ENCODE results near the gene OR2M7. TPM values are rescaled to one million over a fixed set of nuclear protein-coding genes. Genes with fewer than 3 reads are reported as not detected.

The OR2M7 gene
- total RNA-seq, 1 experiment from 2014 or later: not detected

- H2AK5ac ChIP-seq (ENCODE audit: insufficient read length, low read length): no peak within 1 kb of the TSS
- no peaks in the 10 kb centered on the region for H3K23me2 ChIP-seq (ENCODE audit: insufficient read length, low read depth, low read length, poor library complexity, severe bottlenecking)
- H4K5ac ChIP-seq (ENCODE audit: insufficient read length, low read depth, low read length): no peak within 1 kb of the TSS
- no peaks in the 10 kb centered on the region for H3K79me2 ChIP-seq (ENCODE audit: insufficient read depth, low read length)
- Mint-ChIP-seq H3K4me3 (no peak within 1 kb of the TSS), H3K36me3 (ENCODE audit: insufficient read depth in 1 of 3, low read depth in 3 of 3) (peaks cover 0 to 17% (median 0%) of the 10 kb centered on the region in 3 experiments; a peak in 3 of 7 replicates), H3K27me3 (ENCODE audit: low read depth) (no peaks in the 10 kb centered on the region), H3K4me1 (no peaks in the 10 kb centered on the region), H3K27ac (no peak within 1 kb of the TSS), H3K9me3 (peaks cover 71 to 79% of the 10 kb centered on the region in 2 experiments)
- H2AFZ ChIP-seq (ENCODE audit: low read length): no peak within 1 kb of the TSS
- H3K9ac ChIP-seq (ENCODE audit: extremely low read depth, insufficient read length, low read length): no peak within 1 kb of the TSS
- no CpG with 5 or more reads among the region's 4 CpGs for WGBS (ENCODE audit: extremely low coverage, insufficient read length, low lambda C conversion rate)
- H4K8ac ChIP-seq (replicated peaks; ENCODE audit: insufficient read length, low read depth, low read length): no peak within 1 kb of the TSS
- H4K20me1 ChIP-seq (ENCODE audit: control insufficient read depth, insufficient read depth, insufficient read length): no peaks in the 10 kb centered on the region
- no peak within 1 kb of the TSS; the same call in 1 of the 2 replicates for H2BK15ac ChIP-seq (ENCODE audit: low read depth, low read length)
- no peak within 1 kb of the TSS for H3K18ac ChIP-seq (ENCODE audit: insufficient read length, low read depth, low read length)
- H2BK12ac ChIP-seq (ENCODE audit: insufficient read length, low read depth, low read length): no peak within 1 kb of the TSS
- H3T11ph ChIP-seq (ENCODE audit: low read length): no peak within 1 kb of the TSS
- H3K14ac ChIP-seq (ENCODE audit: insufficient read depth, low read length): no peak within 1 kb of the TSS
- no peak within 1 kb of the TSS for H3K4me2 ChIP-seq (ENCODE audit: insufficient read depth, insufficient read length, low read length)
- no peaks in the 10 kb centered on the region for H3K4me1 ChIP-seq (ENCODE audit: insufficient read depth, low read length)
- no peak within 1 kb of the TSS for H3K56ac ChIP-seq (ENCODE audit: insufficient read length, low read depth, low read length)
- H3K23ac ChIP-seq (ENCODE audit: insufficient read length, low read depth, low read length): no peak within 1 kb of the TSS
- peaks cover 63% of the 10 kb centered on the region for H3K9me3 ChIP-seq (ENCODE audit: control insufficient read depth, low read depth, low read length)
- no peak within 1 kb of the TSS for H3K27ac ChIP-seq (ENCODE audit: insufficient read length, low read depth, low read length)
- H3K4ac ChIP-seq (ENCODE audit: low read depth, low read length): no peak within 1 kb of the TSS
- TF ChIP-seq CTCF (conservative IDR thresholded peaks at IDR 0.05): no peak
- no peak within 1 kb of the TSS for H4K91ac ChIP-seq (ENCODE audit: insufficient read length, low read depth, low read length)
- no peaks in the 10 kb centered on the region; the same call in 1 of the 2 replicates for H3K27me3 ChIP-seq (ENCODE audit: insufficient read depth, low read length)
- no peaks in the 10 kb centered on the region for H3K79me1 ChIP-seq (ENCODE audit: insufficient read depth, low read depth, low read length, poor library complexity, severe bottlenecking)
- no peak within 1 kb of the TSS for H2BK5ac ChIP-seq (ENCODE audit: insufficient read length, low read length)
- H2BK120ac ChIP-seq (ENCODE audit: low read depth, low read length, poor library complexity, severe bottlenecking): no peak within 1 kb of the TSS
- H2BK20ac ChIP-seq (ENCODE audit: low read depth, low read length, poor library complexity, severe bottlenecking): no peak within 1 kb of the TSS
- no peak for DNase-seq
Measured at GRCh38 chr1:248348475-248348874, 24.1 kb upstream of the OR2M7 start, which contains the start of gene OR14C36. TSS of gene OR14C36 (plus strand) at chr1:248348775. CDS start at chr1:248348775, 0 bp downstream.
